ENCODE measurements around the gene FAM163B.
"Not testable (repeated sequence)": the region's sequence is repeated elsewhere in the genome, so short reads cannot be mapped to it uniquely, and the experiment has no call there.

The FAM163B gene

GRCh38 chr9:133627341-133627740 lies 18.2 kb upstream of the FAM163B start:
- H3K27me3 ChIP-seq (ENCODE audit: insufficient read depth, low read length), result no peaks in the 10 kb centered on the region
- no peak overlapping the region for H3K27ac ChIP-seq (ENCODE audit: low read length)
- H3K9me3 ChIP-seq (ENCODE audit: insufficient read depth, low read depth, low read length), result no peaks in the 10 kb centered on the region; the same call in none of the 2 replicates
- H3K4me1 ChIP-seq (ENCODE audit: insufficient read depth, low read length), result no peaks in the 10 kb centered on the region
- H3K36me3 ChIP-seq (ENCODE audit: insufficient read depth, low read depth, low read length), result no peaks in the 10 kb centered on the region
- H3K9ac ChIP-seq (ENCODE audit: low read depth, low read length), result no peak overlapping the region
- no peak overlapping the region for H3K4me3 ChIP-seq (ENCODE audit: low read length)

DNA sequence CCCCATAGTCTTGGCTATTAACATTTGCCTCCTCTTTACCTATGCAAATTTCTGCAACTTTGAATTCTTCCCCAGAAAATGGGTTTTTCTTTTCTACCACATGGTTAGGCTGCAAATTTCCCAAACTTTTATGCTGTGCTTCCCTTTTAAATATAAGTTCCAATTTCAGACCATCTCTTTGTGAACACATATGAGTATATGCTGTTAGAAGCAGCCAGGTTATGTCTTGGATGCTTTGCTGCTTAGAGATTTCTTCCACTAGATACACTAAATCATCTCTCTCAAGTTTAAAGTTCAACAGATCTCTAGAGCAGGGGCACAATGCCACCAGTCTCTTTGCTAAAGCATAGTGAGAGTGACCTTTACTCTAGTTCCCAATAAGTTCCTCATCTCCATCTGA lies 16.8 kb upstream of the FAM163B start:
- H3K9me3 ChIP-seq (ENCODE audit: insufficient read depth, low read depth, low read length); H3K9ac ChIP-seq (ENCODE audit: low read depth, low read length); H3K36me3 ChIP-seq (ENCODE audit: insufficient read depth, low read depth, low read length); H3K4me1 ChIP-seq (ENCODE audit: insufficient read depth, low read length); H3K27me3 ChIP-seq (ENCODE audit: insufficient read depth, low read length); H3K4me3 ChIP-seq (ENCODE audit: low read length); H3K27ac ChIP-seq (ENCODE audit: low read length): not testable (repeated sequence)

DNA sequence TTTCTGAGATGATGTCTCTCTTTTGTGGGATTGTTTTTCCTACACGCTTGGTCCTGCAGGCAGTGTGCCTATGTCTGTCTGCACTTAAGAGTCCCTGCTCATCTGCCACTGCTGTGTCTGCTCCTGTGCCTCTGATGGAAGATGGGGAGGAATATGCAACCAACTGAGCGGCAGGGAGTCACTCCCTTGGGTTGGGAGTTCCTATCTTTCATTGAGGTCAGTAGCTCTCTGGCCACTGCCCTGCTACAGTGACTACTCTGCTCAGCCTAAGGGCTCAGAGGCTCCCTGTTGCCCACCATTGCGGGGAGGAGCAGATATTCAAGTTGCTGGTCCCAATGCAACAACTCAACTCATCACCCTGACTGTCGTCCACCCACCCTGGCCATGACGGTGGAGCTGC lies 13.4 kb upstream of the FAM163B start:
- H3K27me3 ChIP-seq (ENCODE audit: insufficient read depth, low read length), result 0 out of 2 replicates have a peak, but pooled peaks cover 6% of the 10 kb centered on the region
- no peaks in the 10 kb centered on the region for H3K4me1 ChIP-seq (ENCODE audit: insufficient read depth, low read length)
- no peak overlapping the region for H3K4me3 ChIP-seq (ENCODE audit: low read length)
- no peaks in the 10 kb centered on the region for H3K36me3 ChIP-seq (ENCODE audit: insufficient read depth, low read depth, low read length)
- no peak overlapping the region for H3K9ac ChIP-seq (ENCODE audit: low read depth, low read length)
- H3K9me3 ChIP-seq (ENCODE audit: insufficient read depth, low read depth, low read length), result no peaks in the 10 kb centered on the region; the same call in none of the 2 replicates
- no peak overlapping the region for H3K27ac ChIP-seq (ENCODE audit: low read length)

GRCh38 chr9:133621725-133622267 lies 12.6 kb upstream of the FAM163B start:
- Histone ChIP-seq H3K36me3 (ENCODE audit: insufficient read depth, low read depth, low read length) (no peaks in the 10 kb centered on the region), H3K27me3 (ENCODE audit: insufficient read depth, low read length) (0 out of 2 replicates have a peak, but pooled peaks cover 6% of the 10 kb centered on the region), H3K9me3 (ENCODE audit: insufficient read depth, low read depth, low read length) (no peaks in the 10 kb centered on the region; the same call in none of the 2 replicates), H3K9ac (ENCODE audit: low read depth, low read length) (no peak overlapping the region), H3K4me3 (ENCODE audit: low read length) (no peak overlapping the region), H3K27ac (ENCODE audit: low read length) (no peak overlapping the region), H3K4me1 (ENCODE audit: insufficient read depth, low read length) (no peaks in the 10 kb centered on the region)

- Histone ChIP-seq H3K4me1 (ENCODE audit: insufficient read depth, low read length) (no peaks in the 10 kb centered on the region), H3K9me3 (ENCODE audit: insufficient read depth, low read depth, low read length) (no peaks in the 10 kb centered on the region), H3K27me3 (ENCODE audit: insufficient read depth, low read length) (peaks cover 10% of the 10 kb centered on the region; the same call in 1 of the 2 replicates), H3K36me3 (ENCODE audit: insufficient read depth, low read depth, low read length) (no peaks in the 10 kb centered on the region), H3K27ac (ENCODE audit: low read length) (no peak overlapping the region), H3K4me3 (ENCODE audit: low read length) (no peak overlapping the region), H3K9ac (ENCODE audit: low read depth, low read length) (no peak overlapping the region)
Measured at GRCh38 chr9:133619791-133620190, 10.6 kb upstream of the FAM163B start.

DNA sequence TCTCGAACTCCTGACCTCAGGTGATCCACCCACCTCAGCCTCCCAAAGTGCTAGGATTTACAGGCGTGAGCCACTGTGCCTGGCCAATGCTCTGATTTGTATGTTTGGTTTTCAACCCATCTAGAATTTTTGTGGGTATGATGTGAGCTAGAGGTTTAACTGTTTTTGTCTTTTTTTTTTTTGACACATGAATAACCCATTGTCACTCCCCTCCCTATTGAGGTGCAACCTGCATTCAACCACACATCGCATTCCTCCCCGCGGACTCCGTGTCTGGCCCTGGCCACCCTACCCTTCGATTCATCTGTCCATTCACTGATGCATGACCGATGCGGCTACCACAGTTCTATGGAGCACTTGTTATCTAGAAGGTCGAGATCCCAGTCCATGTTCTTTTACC lies 9.5 kb upstream of the FAM163B start:
- Histone ChIP-seq H3K4me3 (ENCODE audit: low read length) (no peak overlapping the region), H3K27ac (ENCODE audit: low read length) (no peak overlapping the region), H3K9ac (ENCODE audit: low read depth, low read length) (no peak overlapping the region), H3K4me1 (ENCODE audit: insufficient read depth, low read length) (no peaks in the 10 kb centered on the region), H3K27me3 (ENCODE audit: insufficient read depth, low read length) (peaks cover 20% of the 10 kb centered on the region; the same call in 1 of the 2 replicates), H3K36me3 (ENCODE audit: insufficient read depth, low read depth, low read length) (no peaks in the 10 kb centered on the region), H3K9me3 (ENCODE audit: insufficient read depth, low read depth, low read length) (no peaks in the 10 kb centered on the region)

GRCh38 chr9:133616643-133617405 lies 7.6 kb upstream of the FAM163B start:
- no peaks in the 10 kb centered on the region for H3K36me3 ChIP-seq (ENCODE audit: insufficient read depth, low read depth, low read length)
- H3K27ac ChIP-seq (ENCODE audit: low read length), result no peak overlapping the region
- H3K9ac ChIP-seq (ENCODE audit: low read depth, low read length), result no peak overlapping the region
- no peaks in the 10 kb centered on the region for H3K4me1 ChIP-seq (ENCODE audit: insufficient read depth, low read length)
- no peak overlapping the region for H3K4me3 ChIP-seq (ENCODE audit: low read length)
- H3K27me3 ChIP-seq (ENCODE audit: insufficient read depth, low read length), result peaks cover 28% of the 10 kb centered on the region; the same call in 1 of the 2 replicates
- no peaks in the 10 kb centered on the region for H3K9me3 ChIP-seq (ENCODE audit: insufficient read depth, low read depth, low read length)

- Histone ChIP-seq H3K4me3 (ENCODE audit: low read length) (no peak overlapping the region), H3K27ac (ENCODE audit: low read length) (no peak overlapping the region), H3K9me3 (ENCODE audit: insufficient read depth, low read depth, low read length) (no peaks in the 10 kb centered on the region), H3K9ac (ENCODE audit: low read depth, low read length) (no peak overlapping the region), H3K36me3 (ENCODE audit: insufficient read depth, low read depth, low read length) (no peaks in the 10 kb centered on the region), H3K4me1 (ENCODE audit: insufficient read depth, low read length) (no peaks in the 10 kb centered on the region), H3K27me3 (ENCODE audit: insufficient read depth, low read length) (peaks cover 30% of the 10 kb centered on the region; the same call in 1 of the 2 replicates)
Measured at GRCh38 chr9:133615606-133616188, 6.5 kb upstream of the FAM163B start.

DNA sequence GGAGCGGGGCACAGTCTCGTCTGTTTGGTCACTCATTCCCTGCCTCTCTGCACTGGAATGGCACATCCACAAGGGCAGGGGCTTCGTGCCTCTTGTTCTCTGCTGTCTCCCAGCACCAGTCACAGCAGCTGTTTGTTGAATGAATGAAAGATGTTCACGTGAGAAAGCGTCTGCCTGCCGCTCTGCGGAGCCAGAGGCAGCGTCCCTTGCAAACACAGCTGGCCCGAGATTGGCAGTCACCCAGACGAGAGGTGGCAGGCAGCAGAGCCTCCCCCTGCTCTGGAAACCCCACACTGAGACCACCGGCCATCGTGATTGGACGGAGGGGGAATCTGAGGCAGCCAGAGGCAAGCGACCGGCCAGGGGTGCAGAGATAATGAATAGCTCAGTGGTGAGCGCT lies 6.0 kb upstream of the FAM163B start:
- Histone ChIP-seq H3K9ac (ENCODE audit: low read depth, low read length) (no peak overlapping the region), H3K36me3 (ENCODE audit: insufficient read depth, low read depth, low read length) (no peaks in the 10 kb centered on the region), H3K9me3 (ENCODE audit: insufficient read depth, low read depth, low read length) (no peaks in the 10 kb centered on the region), H3K4me1 (ENCODE audit: insufficient read depth, low read length) (no peaks in the 10 kb centered on the region), H3K27ac (ENCODE audit: low read length) (no peak overlapping the region), H3K4me3 (ENCODE audit: low read length) (no peak overlapping the region), H3K27me3 (ENCODE audit: insufficient read depth, low read length) (peaks cover 33% of the 10 kb centered on the region; the same call in 1 of the 2 replicates)

GRCh38 chr9:133614678-133615077 lies 5.5 kb upstream of the FAM163B start:
- peaks cover 38% of the 10 kb centered on the region for H3K27me3 ChIP-seq (ENCODE audit: insufficient read depth, low read length)
- no peak overlapping the region for H3K9ac ChIP-seq (ENCODE audit: low read depth, low read length)
- H3K36me3 ChIP-seq (ENCODE audit: insufficient read depth, low read depth, low read length), result no peaks in the 10 kb centered on the region
- no peaks in the 10 kb centered on the region for H3K9me3 ChIP-seq (ENCODE audit: insufficient read depth, low read depth, low read length)
- no peak overlapping the region for H3K27ac ChIP-seq (ENCODE audit: low read length)
- H3K4me1 ChIP-seq (ENCODE audit: insufficient read depth, low read length), result no peaks in the 10 kb centered on the region
- no peak overlapping the region for H3K4me3 ChIP-seq (ENCODE audit: low read length)

- H3K27ac ChIP-seq (ENCODE audit: low read length), result no peak overlapping the region
- peaks cover 42% of the 10 kb centered on the region for H3K27me3 ChIP-seq (ENCODE audit: insufficient read depth, low read length)
- H3K36me3 ChIP-seq (ENCODE audit: insufficient read depth, low read depth, low read length), result no peaks in the 10 kb centered on the region
- H3K4me1 ChIP-seq (ENCODE audit: insufficient read depth, low read length), result no peaks in the 10 kb centered on the region
- H3K9me3 ChIP-seq (ENCODE audit: insufficient read depth, low read depth, low read length), result no peaks in the 10 kb centered on the region
- H3K9ac ChIP-seq (ENCODE audit: low read depth, low read length), result no peak overlapping the region
- no peak overlapping the region for H3K4me3 ChIP-seq (ENCODE audit: low read length)
Measured at GRCh38 chr9:133614056-133614455, 4.9 kb upstream of the FAM163B start.

GRCh38 chr9:133613432-133613831 lies 4.2 kb upstream of the FAM163B start:
- H3K9ac ChIP-seq (ENCODE audit: low read depth, low read length), result no peak overlapping the region

More at GRCh38 chr9:133613432-133613831, 4.2 kb upstream of the FAM163B start:
- no peaks in the 10 kb centered on the region for H3K36me3 ChIP-seq (ENCODE audit: insufficient read depth, low read depth, low read length)
- no peaks in the 10 kb centered on the region for H3K9me3 ChIP-seq (ENCODE audit: insufficient read depth, low read depth, low read length)
- H3K27ac ChIP-seq (ENCODE audit: low read length), result no peak overlapping the region
- no peaks in the 10 kb centered on the region for H3K4me1 ChIP-seq (ENCODE audit: insufficient read depth, low read length)
- no peak overlapping the region for H3K4me3 ChIP-seq (ENCODE audit: low read length)
- H3K27me3 ChIP-seq (ENCODE audit: insufficient read depth, low read length), result peaks cover 48% of the 10 kb centered on the region

Measured in iPS-20b (cell line).